Spleen (tissue), 11 donors: ENCODE results near the gene PIGC. TPM values are rescaled to one million over a fixed set of nuclear protein-coding genes. Genes with fewer than 3 reads are reported as not detected.

Experiments
- DNase-seq: peaks from one replicate; pipeline ENCODE4 v3.0.0-alpha.2; 2020
- H3K27ac ChIP-seq, 8 donors: fragments of 200-600 bp; sonication (generic) in 7 of 8; 1 replicate in 4 of 8; 2 replicates in 4 of 8; pipeline versions ENCODE4 v1.5.0 to v1.8.0; 2016 to 2021; ENCODE audit warnings: inconsistent platforms in 4 of 8, mild to moderate bottlenecking in 4 of 8, moderate library complexity in 1 of 8
- H3K27me3 ChIP-seq, 7 donors: fragments of 200-600 bp; sonication (generic) in 6 of 7; replicated peaks in 1 of 7; 1 replicate in 4 of 7; 2 replicates in 3 of 7; pipeline versions ENCODE4 v1.5.0 to v1.8.0; 2016 to 2021; ENCODE audit warnings: inconsistent platforms in 3 of 7, mild to moderate bottlenecking in 1 of 7
- H3K36me3 ChIP-seq, 6 donors: fragments of 200-600 bp; sonication (generic) in 5 of 6; 1 replicate in 4 of 6; 2 replicates in 2 of 6; pipeline versions ENCODE4 v1.5.0 to v1.8.0; 2016 to 2021; ENCODE audit warnings: inconsistent platforms in 2 of 6
- H3K4me1 ChIP-seq, 6 donors: fragments of 200-600 bp; sonication (generic) in 5 of 6; 1 replicate in 3 of 6; 2 replicates in 3 of 6; pipeline versions ENCODE4 v1.5.0 to v1.8.0; 2016 to 2021; ENCODE audit warnings: inconsistent platforms in 3 of 6
- H3K4me3 ChIP-seq, 8 donors: fragments of 200-600 bp; sonication (generic) in 7 of 8; 1 replicate in 4 of 8; 2 replicates in 4 of 8; pipeline versions ENCODE4 v1.5.0 to v1.8.0; 2016 to 2021; ENCODE audit warnings: inconsistent platforms in 4 of 8, mild to moderate bottlenecking in 4 of 8, moderate library complexity in 2 of 8
- H3K9me3 ChIP-seq, 8 donors: fragments of 200-600 bp; sonication (generic) in 7 of 8; 1 replicate in 4 of 8; 2 replicates in 4 of 8; pipeline versions ENCODE4 v1.5.0 to v1.8.0; 2016 to 2021; ENCODE audit warnings: inconsistent platforms in 4 of 8
- POLR2A ChIP-seq, 3 donors: fragments of 450-650 bp; IDR thresholded peaks; one replicate each; pipeline ENCODE4 v1.5.1; 2017; ENCODE audit warnings: antibody characterized with exemption in 3 of 3, mild to moderate bottlenecking in 1 of 3
- POLR2AphosphoS5 ChIP-seq, 3 donors: sonication (generic); formaldehyde crosslinking; IDR thresholded peaks; one replicate each; pipeline ENCODE4 v1.5.1; 2017; ENCODE audit warnings: antibody characterized with exemption in 3 of 3
- WGBS, 5 donors: extraction: QIAGEN DNeasy Blood & Tissue Kit in 3 of 5; methylation state at CpG; one replicate each; pipeline versions ENCODE4 v1.1.5 to v1.1.7; 2013 to 2018; 5-methylcytosine and 5-hydroxymethylcytosine counted together
- intact Hi-C: fragments of 100-400 bp; cut with DNase I; formaldehyde crosslinking; loops from one replicate; pipeline ENCODE4 v1.15.0; 2023; ENCODE audit warnings: low total_unique reads
- polyA plus RNA-seq, 3 donors: library from polyadenylated mRNA; stranded (reverse); fragments of 200-250 nt; gene quantifications; one replicate each; pipeline ENCODE4 v1.2.1, GENCODE V29; 2013
- total RNA-seq, 7 donors: library from RNA; depleted of rRNA in 3 of 7; stranded (reverse); fragments of >200 nt in 3 of 7; fragmentation: NEBNext Ultra II Directional in 4 of 7; extraction: Animal tissue kit (Norgen Biotek cat#: 25700) in 4 of 7; gene quantifications; one replicate each; pipeline versions ENCODE4 v1.1.0 to v1.2.1, GENCODE V29; 2016 to 2021
- TF ChIP-seq, protein P1 (sequence below), 11 experiments: fragments of 200-600 bp in 7 of 11; fragments of 450-650 bp in 4 of 11; sonication (generic) in 4 of 11; IDR thresholded peaks in 8 of 11; conservative IDR thresholded peaks in 3 of 11; 1 replicate in 7 of 11; 2 replicates in 4 of 11; pipeline versions ENCODE4 v1.4.0 to v1.8.0; 2016 to 2021; ENCODE audit warnings: antibody characterized with exemption in 11 of 11, inconsistent platforms in 4 of 11, mild to moderate bottlenecking in 1 of 11
- donor health status: healthy with polysubstance abuse.
- donor health status: DM: no; HTN: no; CAD: no; lungs with moderate emphysema.
- donor health status: DM: no; HTN: no; CAD: no.
- donor health status: Bipolar disorder and iron deficiency.
- donor health status: healthy.
- donor health status: DM: no; HTN: no; CAD: no.
- donor health status: DM: yes; HTN: yes; CAD: no.

PIGC gene
- total and polyA plus RNA-seq, 10 donors: 20.1 to 28.0 (median 23.9) TPM

DNA sequence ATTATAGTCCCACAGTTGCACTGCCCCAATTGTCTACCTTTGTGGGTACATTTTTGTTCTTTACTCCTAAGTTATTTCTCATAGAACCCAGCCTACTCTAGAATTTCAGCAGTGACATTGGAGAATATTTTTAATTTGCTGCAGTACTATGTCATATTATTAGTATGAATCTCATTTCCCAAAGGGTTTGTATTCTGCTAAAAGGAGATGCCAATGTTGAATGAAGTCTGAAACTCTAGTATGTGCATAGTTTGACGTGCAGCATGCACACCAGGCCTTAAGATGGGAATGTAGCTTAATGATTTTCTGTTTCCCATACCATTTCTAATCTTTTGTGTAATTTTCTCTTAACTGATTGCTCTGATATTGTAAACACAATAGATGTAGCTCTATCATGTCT, 33.8 kb downstream of the PIGC start:
- WGBS, 5 donors: 91 to 100% (median 98%) methylated on average over 1 of the region's 1 CpG

DNA sequence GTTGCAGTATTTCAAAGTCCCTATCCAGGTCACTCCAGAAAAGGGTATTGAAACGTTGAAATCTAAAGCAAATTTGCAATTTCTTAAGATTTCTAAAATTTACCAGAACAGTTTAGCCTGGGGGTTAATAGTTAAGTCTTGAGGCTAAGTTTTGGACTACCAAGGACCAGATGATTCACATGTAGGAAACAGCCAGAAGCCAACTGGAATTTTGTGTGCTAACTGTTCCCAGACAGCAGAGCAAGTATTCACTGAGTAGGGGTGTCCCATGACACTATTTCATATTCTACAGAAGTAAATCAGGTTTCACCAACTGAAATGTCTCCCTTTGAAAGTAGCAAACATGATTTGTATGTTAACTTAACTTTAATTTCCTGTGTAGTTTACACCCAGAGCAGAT, 34.9 kb downstream of the PIGC start:
- Histone ChIP-seq H3K9me3 (no peaks in the 10 kb centered on the region), H3K27me3 (no peaks in the 10 kb centered on the region), H3K4me1 (no peaks in the 10 kb centered on the region), H3K4me3 (no peak overlapping the region), H3K27ac (no peak overlapping the region), H3K36me3 (no peaks in the 10 kb centered on the region)
- no peak for DNase-seq
- WGBS, 5 donors: 89 to 98% (median 96%) methylated on average over 1 of the region's 1 CpG
- intact Hi-C loops: loop anchor here (10.0 kb wide), 1 partner anchor 404 kb away; no protein-coding TSS in a partner anchor
- no peak for TF ChIP-seq POLR2AphosphoS5 (IDR thresholded peaks at IDR 0.05)
- no peak for TF ChIP-seq POLR2A (IDR thresholded peaks at IDR 0.05)
- TF ChIP-seq, protein P1, sequence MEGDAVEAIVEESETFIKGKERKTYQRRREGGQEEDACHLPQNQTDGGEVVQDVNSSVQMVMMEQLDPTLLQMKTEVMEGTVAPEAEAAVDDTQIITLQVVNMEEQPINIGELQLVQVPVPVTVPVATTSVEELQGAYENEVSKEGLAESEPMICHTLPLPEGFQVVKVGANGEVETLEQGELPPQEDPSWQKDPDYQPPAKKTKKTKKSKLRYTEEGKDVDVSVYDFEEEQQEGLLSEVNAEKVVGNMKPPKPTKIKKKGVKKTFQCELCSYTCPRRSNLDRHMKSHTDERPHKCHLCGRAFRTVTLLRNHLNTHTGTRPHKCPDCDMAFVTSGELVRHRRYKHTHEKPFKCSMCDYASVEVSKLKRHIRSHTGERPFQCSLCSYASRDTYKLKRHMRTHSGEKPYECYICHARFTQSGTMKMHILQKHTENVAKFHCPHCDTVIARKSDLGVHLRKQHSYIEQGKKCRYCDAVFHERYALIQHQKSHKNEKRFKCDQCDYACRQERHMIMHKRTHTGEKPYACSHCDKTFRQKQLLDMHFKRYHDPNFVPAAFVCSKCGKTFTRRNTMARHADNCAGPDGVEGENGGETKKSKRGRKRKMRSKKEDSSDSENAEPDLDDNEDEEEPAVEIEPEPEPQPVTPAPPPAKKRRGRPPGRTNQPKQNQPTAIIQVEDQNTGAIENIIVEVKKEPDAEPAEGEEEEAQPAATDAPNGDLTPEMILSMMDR (IDR thresholded peaks at IDR 0.05 in 8 of 11, conservative IDR thresholded peaks at IDR 0.05 in 3 of 11): no peak

More for the DNA sequence above, 33.8 kb downstream of the PIGC start:
- TF ChIP-seq, protein P1 (IDR thresholded peaks at IDR 0.05 in 8 of 11, conservative IDR thresholded peaks at IDR 0.05 in 3 of 11): no peak
- TF ChIP-seq POLR2AphosphoS5 (IDR thresholded peaks at IDR 0.05) (no peak), POLR2A (IDR thresholded peaks at IDR 0.05) (no peak)
- no peaks in the 10 kb centered on the region for H3K27me3 ChIP-seq
- no peak overlapping the region for H3K27ac ChIP-seq
- H3K4me3 ChIP-seq: no peak overlapping the region
- H3K36me3 ChIP-seq: no peaks in the 10 kb centered on the region
- H3K4me1 ChIP-seq: no peaks in the 10 kb centered on the region
- intact Hi-C loops: no loop called here
- no peaks in the 10 kb centered on the region for H3K9me3 ChIP-seq
- DNase-seq: no peak

DNA sequence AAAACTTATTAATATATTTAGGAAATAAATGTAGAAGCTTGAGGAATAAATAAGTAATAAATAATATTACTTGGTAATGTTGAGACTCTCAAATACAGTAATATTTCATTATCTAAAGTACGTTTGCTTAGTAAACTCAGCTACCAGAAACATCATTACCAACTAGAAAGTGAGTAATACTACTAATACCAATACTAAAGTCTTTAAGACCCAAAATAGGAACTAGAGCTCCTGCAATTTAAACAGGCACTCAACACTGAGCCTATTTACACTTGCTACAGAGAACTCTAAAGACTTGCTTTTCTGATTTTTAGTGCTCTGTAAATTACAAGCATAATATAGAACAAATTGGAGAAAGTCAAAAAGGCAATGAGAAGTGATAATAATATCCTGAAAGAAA, 36.9 kb downstream of the PIGC start:
- TF ChIP-seq POLR2A (IDR thresholded peaks at IDR 0.05): no peak
- Histone ChIP-seq H3K4me1 (peaks cover 0 to 10% (median 0%) of the 10 kb centered on the region in 6 donors), H3K27me3 (no peaks in the 10 kb centered on the region), H3K36me3 (no peaks in the 10 kb centered on the region), H3K9me3 (no peaks in the 10 kb centered on the region), H3K4me3 (no peak overlapping the region), H3K27ac (no peak overlapping the region)
- WGBS, 5 donors: 46 to 90% (median 82%) methylated on average over 1 of the region's 1 CpG
- DNase-seq: no peak
- intact Hi-C loops: loop anchor here (10.0 kb wide), 1 partner anchor 402 kb away; no protein-coding TSS in a partner anchor

DNA sequence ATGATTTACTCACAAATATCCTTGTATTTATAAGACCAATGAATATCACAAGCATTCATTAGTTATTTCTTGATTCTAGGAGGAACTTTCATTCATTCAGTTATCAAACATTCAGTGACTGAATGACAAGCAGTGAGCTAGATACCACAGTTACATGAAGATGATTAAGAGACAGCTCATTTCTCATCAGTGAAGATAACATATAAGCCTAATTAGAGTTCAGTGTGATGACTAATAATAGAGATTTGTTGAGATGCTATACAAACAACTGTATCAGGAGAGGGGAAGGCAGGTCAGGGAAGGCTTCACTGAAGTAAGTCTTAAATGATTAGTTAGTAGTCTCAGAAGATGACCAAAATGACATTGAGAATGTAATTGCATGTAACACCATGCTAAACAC, 38.0 kb downstream of the PIGC start:
- Histone ChIP-seq H3K27me3 (no peaks in the 10 kb centered on the region), H3K36me3 (no peaks in the 10 kb centered on the region), H3K4me1 (peaks cover 0 to 14% (median 0%) of the 10 kb centered on the region in 6 donors), H3K4me3 (no peak overlapping the region), H3K9me3 (no peaks in the 10 kb centered on the region), H3K27ac (no peak overlapping the region)
- no peak for DNase-seq
- TF ChIP-seq, protein P1 (IDR thresholded peaks at IDR 0.05 in 8 of 11, conservative IDR thresholded peaks at IDR 0.05 in 3 of 11): no peak
- no peak for TF ChIP-seq POLR2A (IDR thresholded peaks at IDR 0.05)
- TF ChIP-seq POLR2AphosphoS5 (IDR thresholded peaks at IDR 0.05): no peak
- intact Hi-C loops: loop anchor here (10.0 kb wide), 1 partner anchor 401 kb away; no protein-coding TSS in a partner anchor

DNA sequence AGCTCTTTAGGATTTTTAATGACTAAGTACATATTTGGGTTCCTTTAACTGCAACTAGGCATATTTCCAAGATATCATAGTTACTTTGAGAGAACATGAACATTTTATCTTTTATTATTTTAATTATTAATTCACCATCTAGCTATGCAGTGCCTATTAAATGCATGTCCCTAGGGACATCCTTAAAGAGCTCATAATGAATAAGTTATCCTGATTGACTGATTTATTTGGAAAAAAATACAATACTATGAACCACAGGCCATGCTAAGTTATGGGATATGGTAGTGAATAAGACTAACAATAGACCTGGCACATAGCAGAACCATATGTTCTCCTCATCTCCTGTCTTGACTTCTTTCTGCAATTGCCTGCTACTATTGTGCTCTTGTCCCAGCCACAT, 39.7 kb downstream of the PIGC start:
- Histone ChIP-seq H3K36me3 (no peaks in the 10 kb centered on the region), H3K27me3 (no peaks in the 10 kb centered on the region), H3K4me3 (no peak overlapping the region), H3K4me1 (peaks cover 0 to 32% (median 13%) of the 10 kb centered on the region in 6 donors), H3K9me3 (no peaks in the 10 kb centered on the region), H3K27ac (no peak overlapping the region)
- TF ChIP-seq POLR2A (IDR thresholded peaks at IDR 0.05) (no peak), POLR2AphosphoS5 (IDR thresholded peaks at IDR 0.05) (no peak)
- TF ChIP-seq, protein P1 (IDR thresholded peaks at IDR 0.05 in 8 of 11, conservative IDR thresholded peaks at IDR 0.05 in 3 of 11): no peak
- no peak for DNase-seq
- intact Hi-C loops: loop anchor here (10.0 kb wide), 1 partner anchor 399 kb away; no protein-coding TSS in a partner anchor
